Stimulated activated CD8-positive, alpha-beta memory T cell treated with anti-CD3 and anti-CD28 coated beads, Interleukin-12 subunit alpha, Interleukin-12 subunit beta, amount 100 ng/mL, for 24 hours (primary cell): ENCODE results near the gene CORIN.
"Not testable (repeated sequence)": the region's sequence is repeated elsewhere in the genome, so short reads cannot be mapped to it uniquely, and the experiment has no call there.

Source experiments
- DNase-seq: peaks from one replicate; pipeline ENCODE4 v3.0.0-alpha.2; 2020; ENCODE audit errors: extremely low read depth

The CORIN gene

GRCh38 chr4:47721892-47722575 lies 115.8 kb downstream of the CORIN start:
- DNase-seq: no peak

DNA sequence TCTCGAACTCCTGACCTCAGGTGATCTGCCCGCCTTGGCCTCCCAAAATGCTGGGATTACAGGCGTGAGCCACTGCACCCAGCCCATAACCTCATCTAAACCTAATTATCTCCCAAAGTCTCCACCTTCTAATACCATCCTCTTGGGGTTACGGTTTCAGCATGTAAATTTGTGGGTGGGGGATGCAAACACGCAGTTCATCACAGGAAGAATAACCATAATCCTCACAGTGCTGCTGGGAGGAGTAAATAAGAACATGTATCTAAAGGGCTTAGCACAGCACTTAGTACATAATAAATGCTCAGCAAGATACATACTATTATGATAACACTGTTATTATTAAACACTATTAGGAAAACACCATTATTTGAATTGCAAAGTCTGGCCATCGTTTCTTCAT lies 116.4 kb downstream of the CORIN start:
- DNase-seq: no peak

DNA sequence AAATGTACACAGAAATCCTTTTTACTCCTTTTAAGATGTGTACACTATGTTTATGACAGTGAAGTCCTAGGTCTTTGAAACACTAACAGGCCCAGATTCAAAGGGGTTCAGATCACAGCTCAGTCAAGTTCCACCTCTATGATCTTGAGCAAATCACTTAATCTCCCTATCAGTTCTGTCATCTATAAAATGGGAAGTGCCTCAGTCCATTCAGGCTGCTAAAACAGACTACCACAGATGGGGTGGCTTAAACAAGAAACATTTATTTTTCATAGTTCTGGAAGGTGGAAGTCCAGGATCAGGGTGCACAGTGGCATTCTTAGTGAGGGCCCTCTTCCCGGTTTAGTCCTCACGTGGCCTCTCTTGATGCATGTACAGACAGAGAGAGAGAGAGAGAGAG lies 117.1 kb downstream of the CORIN start:
- DNase-seq: no peak

DNA sequence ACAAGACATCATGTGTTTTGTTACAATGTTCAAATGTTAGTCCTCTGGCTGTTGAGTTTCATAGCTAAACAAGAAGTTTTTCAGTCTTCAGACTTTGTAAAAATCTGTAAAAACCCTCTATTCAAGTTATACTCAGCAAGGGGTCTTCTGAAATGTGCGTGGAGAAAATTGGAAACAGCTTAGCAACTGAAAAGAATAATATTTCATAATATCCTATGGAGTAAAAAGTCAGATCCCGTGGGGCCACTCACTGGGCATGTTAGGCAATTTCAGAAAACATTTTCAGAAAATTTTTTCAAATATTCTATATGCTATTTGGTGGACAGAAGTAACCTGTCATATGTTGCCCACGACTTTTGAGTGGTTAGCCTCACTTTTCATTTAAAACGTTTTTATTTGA lies 118.3 kb downstream of the CORIN start:
- DNase-seq: no peak

DNA sequence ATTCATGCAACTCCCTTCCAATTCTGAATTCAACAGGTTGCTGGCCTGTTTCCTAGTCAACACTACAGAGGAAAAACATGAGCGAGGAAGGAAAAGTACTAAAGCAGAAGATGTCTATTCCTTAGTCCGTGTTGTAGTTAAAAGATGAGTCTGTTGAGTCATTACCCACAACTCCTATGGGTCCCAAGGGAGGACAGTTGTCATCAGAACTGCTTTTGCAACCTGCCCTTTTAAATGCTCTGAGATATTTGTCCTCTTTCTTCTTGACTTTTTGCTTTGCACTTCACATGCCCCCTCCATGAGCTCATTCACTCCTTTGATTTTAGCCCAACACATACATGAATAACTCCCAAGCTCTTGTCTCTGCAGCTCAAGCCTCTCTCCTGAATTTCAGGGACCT lies 119.2 kb downstream of the CORIN start:
- DNase-seq: no peak

GRCh38 chr4:47717188-47717587 lies 120.7 kb downstream of the CORIN start:
- no peak for DNase-seq

DNA sequence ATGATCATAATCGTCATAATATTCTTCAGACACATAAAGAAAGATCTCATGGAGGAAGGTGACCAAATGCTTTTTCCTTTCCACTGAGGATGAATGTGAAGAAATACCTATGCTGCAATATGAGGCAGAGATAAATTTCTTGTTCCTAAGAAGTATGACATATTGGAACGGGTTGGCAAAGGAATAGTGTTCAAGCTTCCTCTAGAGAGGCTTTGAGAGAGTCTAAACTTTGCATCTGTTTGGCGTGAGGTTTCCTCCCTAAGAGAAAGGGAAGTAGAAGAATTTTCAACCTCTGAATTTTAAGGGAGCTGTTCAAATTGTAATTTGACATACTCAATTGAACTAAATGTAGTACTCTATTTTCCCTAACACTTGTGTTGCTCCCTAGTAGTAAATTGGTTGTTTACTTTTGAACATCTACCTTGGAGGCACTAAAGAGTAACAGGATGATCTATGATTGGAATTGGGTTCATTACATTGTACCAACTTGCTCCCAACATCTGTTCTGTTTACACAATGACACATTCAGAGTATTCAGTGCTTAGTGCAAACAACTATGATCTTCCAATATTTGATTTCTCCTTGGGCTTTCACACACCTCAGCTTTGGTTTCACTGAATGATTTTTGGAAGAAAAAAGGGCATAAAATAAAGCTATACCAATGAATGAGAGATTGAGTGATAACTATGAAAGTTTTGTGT lies 122.0 kb downstream of the CORIN start:
- DNase-seq: no peak

DNA sequence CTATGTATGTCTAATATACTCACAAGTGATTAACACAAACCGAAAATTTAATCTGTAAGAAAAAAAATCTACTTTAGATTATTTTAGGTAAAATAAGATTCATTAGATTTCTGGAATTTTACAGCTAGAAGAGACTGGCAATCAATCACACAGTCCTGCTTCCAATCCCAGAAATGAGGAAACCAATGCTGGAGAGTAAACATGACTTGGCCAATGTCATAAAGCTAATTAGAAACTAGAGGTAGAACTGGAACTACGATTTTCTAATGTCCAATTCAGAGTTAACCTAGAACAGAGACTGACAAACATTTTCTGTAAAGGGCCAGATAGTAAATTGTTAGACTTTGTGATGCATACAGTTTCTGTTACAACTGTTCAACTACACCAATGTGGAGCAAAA lies 123.6 kb downstream of the CORIN start:
- DNase-seq: no peak

GRCh38 chr4:47713129-47713834 lies 124.6 kb downstream of the CORIN start:
- DNase-seq: no peak

- no peak for DNase-seq
Observed at GRCh38 chr4:47711646-47712045, 126.2 kb downstream of the CORIN start.

DNA sequence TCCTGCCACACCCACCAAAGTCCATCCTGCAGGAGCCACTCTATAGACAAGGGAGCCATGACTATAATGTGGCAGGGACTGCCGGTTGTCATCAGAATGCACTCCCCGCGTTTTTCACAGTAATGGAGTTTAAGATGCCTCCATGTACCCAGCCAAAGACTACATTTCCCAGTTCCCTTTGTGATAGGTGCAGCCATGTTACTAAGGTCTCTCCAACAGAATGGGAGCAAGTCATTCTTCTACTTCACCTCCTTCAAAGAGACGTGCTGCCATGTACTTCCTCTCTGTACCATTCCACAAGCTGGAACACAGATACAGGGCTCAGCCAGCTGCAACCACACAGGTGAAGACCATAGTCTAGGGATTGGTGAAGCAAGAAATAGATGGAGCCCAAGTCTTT lies 126.7 kb downstream of the CORIN start:
- DNase-seq: no peak

- not testable (repeated sequence) for DNase-seq
Observed at GRCh38 chr4:47706352-47706751, 131.5 kb downstream of the CORIN start.

GRCh38 chr4:47705326-47705981 lies 132.4 kb downstream of the CORIN start:
- DNase-seq: no peak

DNA sequence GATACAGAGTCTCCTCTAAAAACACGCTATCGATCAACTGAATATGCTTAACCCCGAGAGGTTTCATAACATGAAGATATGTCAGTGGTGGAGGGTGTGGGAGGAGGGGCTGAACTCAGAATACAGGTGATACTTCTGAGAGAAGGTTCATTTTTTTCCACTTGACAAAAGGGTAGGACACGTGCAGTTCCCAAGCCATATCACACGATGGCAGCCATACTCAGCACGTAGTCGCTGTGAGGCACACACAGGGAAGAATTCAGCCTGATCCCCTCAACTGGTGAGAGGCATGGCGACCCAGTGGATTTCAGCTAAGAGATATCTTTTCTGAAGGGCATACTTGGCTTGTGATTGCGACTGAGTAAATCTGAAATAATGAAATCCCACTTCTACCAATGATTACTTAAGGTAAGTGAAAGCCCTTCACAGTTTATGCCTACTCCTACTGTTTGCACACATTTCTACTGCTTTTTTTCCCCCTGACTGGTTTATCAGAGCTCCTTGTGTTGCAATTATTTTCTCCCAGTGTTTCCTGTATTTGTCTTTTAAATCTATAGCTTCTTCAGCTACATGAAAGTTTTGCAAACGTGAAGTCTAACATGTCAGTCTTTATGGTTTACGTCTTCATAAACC lies 133.1 kb downstream of the CORIN start:
- DNase-seq: no peak

DNA sequence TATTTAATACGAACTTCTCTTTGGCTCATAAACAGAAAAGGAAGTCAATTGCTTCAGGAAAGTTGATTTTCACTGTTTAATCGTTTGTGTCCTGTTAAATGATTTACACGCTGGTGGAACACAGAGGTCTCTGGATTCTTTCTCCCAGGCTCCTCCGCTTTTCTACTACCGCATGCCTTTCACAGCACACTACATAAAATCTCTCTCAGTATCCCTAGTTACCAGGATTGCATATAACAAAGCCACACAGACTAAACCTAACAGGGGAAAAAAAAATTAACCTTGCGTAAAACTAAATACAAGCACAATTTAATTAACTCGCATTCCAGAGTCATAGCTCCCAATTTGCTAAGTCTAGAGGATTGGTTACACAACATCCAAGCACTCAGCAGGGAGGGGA lies 133.9 kb downstream of the CORIN start:
- DNase-seq: no peak

GRCh38 chr4:47703008-47703407 lies 134.9 kb downstream of the CORIN start:
- DNase-seq: no peak

- no peak for DNase-seq
Observed at GRCh38 chr4:47701286-47701685, 136.6 kb downstream of the CORIN start.

GRCh38 chr4:47698837-47699236 lies 139.0 kb downstream of the CORIN start:
- no peak for DNase-seq

- DNase-seq: no peak
Observed at GRCh38 chr4:47696823-47697222, 141.0 kb downstream of the CORIN start.

DNA sequence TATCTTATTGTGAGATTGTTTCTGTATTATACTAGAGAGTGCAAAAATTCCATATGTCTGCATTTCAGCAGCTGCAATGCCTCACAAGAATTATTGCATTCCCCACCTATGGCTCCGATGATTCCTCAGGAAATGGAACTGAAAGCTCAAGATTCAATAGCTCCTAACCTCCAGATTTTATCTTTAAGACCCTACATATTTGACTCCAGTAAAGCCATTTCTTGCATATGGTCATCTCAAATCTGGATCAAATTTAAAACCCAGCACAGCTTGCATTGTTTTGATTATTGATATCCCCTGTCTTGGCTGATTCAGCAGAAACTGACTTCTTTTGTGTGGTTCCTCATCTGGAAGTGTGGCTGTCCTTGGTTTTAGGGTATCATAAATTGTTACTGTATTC lies 142.6 kb downstream of the CORIN start:
- DNase-seq: no peak

GRCh38 chr4:47694322-47694721 lies 143.5 kb downstream of the CORIN start:
- DNase-seq: no peak

DNA sequence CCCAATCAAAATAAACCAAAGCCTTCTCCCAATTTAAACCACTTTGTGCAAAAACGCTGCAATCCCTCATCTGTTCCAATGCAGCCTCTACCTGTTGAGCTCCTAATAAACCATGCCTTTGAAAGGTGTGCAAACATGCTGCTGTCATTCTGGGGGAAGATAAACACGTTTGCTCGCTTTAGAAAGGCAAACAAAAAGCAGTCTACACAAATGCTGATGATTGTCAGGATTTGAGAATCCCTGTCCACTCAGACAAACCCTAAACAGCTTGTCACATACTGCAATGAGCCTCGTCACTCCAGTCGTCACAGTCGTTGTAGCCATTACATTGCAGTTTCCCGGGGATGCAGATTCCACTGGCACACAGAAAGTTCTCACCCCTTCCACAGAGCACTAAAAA lies 145.2 kb downstream of the CORIN start:
- DNase-seq: no peak
